ENCODE results near the gene LHFPL2. TPM values are rescaled to one million over a fixed set of nuclear protein-coding genes. Genes with fewer than 3 reads are reported as not detected.

Gene LHFPL2
- total RNA-seq, 1 experiment from 2014 or later: 17.9 TPM

DNA sequence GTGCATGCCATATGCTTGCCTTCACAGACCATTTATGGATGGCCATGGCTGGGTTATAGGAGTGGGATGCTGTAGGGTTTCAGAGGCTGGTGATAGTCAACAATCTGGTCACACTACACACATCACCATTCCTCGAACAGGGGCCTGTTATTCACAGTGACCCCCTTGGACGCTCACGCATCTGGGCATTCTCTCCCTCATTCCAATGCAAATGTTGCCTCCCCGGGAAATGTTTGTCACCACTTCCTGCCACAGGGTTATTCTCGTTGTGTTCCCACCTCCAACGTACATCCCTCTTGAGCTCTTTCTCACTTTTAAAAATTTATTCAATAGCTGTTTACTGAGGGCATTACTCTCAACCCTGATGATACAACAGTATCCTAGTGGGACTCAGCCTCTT lies 152.8 kb downstream of the LHFPL2 start:
- Histone ChIP-seq H3K4me1 (ENCODE audit: control insufficient read depth in 1 of 2, insufficient read depth in 2 of 2, low read length in 2 of 2) (peaks cover 0 to 5% of the 10 kb centered on the region in 2 experiments; a peak in 1 of 4 replicates), H3K27me3 (ENCODE audit: insufficient read depth, low read length) (no peaks in the 10 kb centered on the region), H3K79me2 (ENCODE audit: insufficient read depth, low read length) (peaks cover 3% of the 10 kb centered on the region; the same call in 1 of the 2 replicates), H4K20me1 (ENCODE audit: insufficient read depth) (no peaks in the 10 kb centered on the region; the same call in 1 of the 2 replicates), H3K27ac (ENCODE audit: low read depth, low read length) (no peak overlapping the region), H3K9ac (ENCODE audit: low read length) (no peak overlapping the region), H3K9me3 (ENCODE audit: control insufficient read depth in 1 of 2, insufficient read depth in 1 of 2, low read depth in 1 of 2, low read length in 2 of 2) (no peaks in the 10 kb centered on the region), H3K4me3 (replicated peaks in 1 of 2; ENCODE audit: low read depth in 1 of 2, low read length in 2 of 2) (no peak overlapping the region), H3K36me3 (ENCODE audit: control insufficient read depth in 1 of 2, insufficient read depth in 2 of 2, low read length in 2 of 2) (no peaks in the 10 kb centered on the region), H3K9me2 (ENCODE audit: insufficient read depth) (no peaks in the 10 kb centered on the region), H3K4me2 (ENCODE audit: low read length) (no peak overlapping the region), H2AFZ (ENCODE audit: low read depth, low read length, poor library complexity, severe bottlenecking) (no peak overlapping the region)
- ChIA-PET RAD21 (ENCODE audit: low non-redundant PET in 1 of 2, low total read pairs in 2 of 2, uncharacterized antibody in 2 of 2, unreplicated experiment in 2 of 2) (no interaction called here), CTCF (no interaction called here), POLR2A (no interaction called here)
- TF ChIP-seq POLR2A (IDR thresholded peaks at IDR 0.05; ENCODE audit: borderline replicate concordance, extremely low read depth, insufficient read depth, insufficient read length) (no peak), JUND (IDR thresholded peaks at IDR 0.05) (no peak), SRF (IDR thresholded peaks at IDR 0.05; ENCODE audit: low read depth) (no peak), ZNF274 (IDR thresholded peaks at IDR 0.05; ENCODE audit: low read depth, low read length) (no peak), ZFX (IDR thresholded peaks at IDR 0.05) (no peak), YY1 (IDR thresholded peaks at IDR 0.05; ENCODE audit: extremely low read depth, insufficient replicate concordance, low read depth, low read length) (no peak), EZH2 (IDR thresholded peaks at IDR 0.05) (no peak), CBX3 (IDR thresholded peaks at IDR 0.05; ENCODE audit: low read depth) (no peak), ELF1 (IDR thresholded peaks at IDR 0.05; ENCODE audit: borderline replicate concordance, low read depth) (no peak), POLR2AphosphoS5 (IDR thresholded peaks at IDR 0.05; ENCODE audit: low read depth, low read length) (no peak), TCF7L2 (IDR thresholded peaks at IDR 0.05; ENCODE audit: borderline replicate concordance, extremely low read depth, insufficient read depth, insufficient read length) (no peak), MAX (IDR thresholded peaks at IDR 0.05) (no peak), CEBPB (IDR thresholded peaks at IDR 0.05; ENCODE audit: low read depth) (no peak), ZBTB33 (IDR thresholded peaks at IDR 0.05; ENCODE audit: extremely low read depth, insufficient replicate concordance, low read length) (no peak), EGR1 (IDR thresholded peaks at IDR 0.05; ENCODE audit: low read depth) (no peak), FOSL1 (IDR thresholded peaks at IDR 0.05; ENCODE audit: low read depth) (no peak)
- TF ChIP-seq, protein P1, sequence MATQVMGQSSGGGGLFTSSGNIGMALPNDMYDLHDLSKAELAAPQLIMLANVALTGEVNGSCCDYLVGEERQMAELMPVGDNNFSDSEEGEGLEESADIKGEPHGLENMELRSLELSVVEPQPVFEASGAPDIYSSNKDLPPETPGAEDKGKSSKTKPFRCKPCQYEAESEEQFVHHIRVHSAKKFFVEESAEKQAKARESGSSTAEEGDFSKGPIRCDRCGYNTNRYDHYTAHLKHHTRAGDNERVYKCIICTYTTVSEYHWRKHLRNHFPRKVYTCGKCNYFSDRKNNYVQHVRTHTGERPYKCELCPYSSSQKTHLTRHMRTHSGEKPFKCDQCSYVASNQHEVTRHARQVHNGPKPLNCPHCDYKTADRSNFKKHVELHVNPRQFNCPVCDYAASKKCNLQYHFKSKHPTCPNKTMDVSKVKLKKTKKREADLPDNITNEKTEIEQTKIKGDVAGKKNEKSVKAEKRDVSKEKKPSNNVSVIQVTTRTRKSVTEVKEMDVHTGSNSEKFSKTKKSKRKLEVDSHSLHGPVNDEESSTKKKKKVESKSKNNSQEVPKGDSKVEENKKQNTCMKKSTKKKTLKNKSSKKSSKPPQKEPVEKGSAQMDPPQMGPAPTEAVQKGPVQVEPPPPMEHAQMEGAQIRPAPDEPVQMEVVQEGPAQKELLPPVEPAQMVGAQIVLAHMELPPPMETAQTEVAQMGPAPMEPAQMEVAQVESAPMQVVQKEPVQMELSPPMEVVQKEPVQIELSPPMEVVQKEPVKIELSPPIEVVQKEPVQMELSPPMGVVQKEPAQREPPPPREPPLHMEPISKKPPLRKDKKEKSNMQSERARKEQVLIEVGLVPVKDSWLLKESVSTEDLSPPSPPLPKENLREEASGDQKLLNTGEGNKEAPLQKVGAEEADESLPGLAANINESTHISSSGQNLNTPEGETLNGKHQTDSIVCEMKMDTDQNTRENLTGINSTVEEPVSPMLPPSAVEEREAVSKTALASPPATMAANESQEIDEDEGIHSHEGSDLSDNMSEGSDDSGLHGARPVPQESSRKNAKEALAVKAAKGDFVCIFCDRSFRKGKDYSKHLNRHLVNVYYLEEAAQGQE (IDR thresholded peaks at IDR 0.05; ENCODE audit: low read depth): no peak
- TF ChIP-seq, protein P2, sequence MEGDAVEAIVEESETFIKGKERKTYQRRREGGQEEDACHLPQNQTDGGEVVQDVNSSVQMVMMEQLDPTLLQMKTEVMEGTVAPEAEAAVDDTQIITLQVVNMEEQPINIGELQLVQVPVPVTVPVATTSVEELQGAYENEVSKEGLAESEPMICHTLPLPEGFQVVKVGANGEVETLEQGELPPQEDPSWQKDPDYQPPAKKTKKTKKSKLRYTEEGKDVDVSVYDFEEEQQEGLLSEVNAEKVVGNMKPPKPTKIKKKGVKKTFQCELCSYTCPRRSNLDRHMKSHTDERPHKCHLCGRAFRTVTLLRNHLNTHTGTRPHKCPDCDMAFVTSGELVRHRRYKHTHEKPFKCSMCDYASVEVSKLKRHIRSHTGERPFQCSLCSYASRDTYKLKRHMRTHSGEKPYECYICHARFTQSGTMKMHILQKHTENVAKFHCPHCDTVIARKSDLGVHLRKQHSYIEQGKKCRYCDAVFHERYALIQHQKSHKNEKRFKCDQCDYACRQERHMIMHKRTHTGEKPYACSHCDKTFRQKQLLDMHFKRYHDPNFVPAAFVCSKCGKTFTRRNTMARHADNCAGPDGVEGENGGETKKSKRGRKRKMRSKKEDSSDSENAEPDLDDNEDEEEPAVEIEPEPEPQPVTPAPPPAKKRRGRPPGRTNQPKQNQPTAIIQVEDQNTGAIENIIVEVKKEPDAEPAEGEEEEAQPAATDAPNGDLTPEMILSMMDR (IDR thresholded peaks at IDR 0.05 in 2 of 3, conservative IDR thresholded peaks at IDR 0.05 in 1 of 3; ENCODE audit: borderline replicate concordance in 1 of 3, insufficient read depth in 1 of 3, low read depth in 2 of 3, low read length in 2 of 3): no peak
- no peak for DNase-seq (ENCODE audit: low read depth, low spot score)
- intact Hi-C loops (cut with micrococcal nuclease): no loop called here
- BruUV-seq (replicated peaks): no TSS peak
- ATAC-seq: no peak
